ENCODE results near the gene ZBTB4. TPM values are rescaled to one million over a fixed set of nuclear protein-coding genes. Genes with fewer than 3 reads are reported as not detected.
A peak's percentile ranks its signal among the peaks of the same experiment; 100 is the strongest.

ZBTB4 gene
- total RNA-seq, 1 donor from 2014 or later = 31.2 TPM

DNA sequence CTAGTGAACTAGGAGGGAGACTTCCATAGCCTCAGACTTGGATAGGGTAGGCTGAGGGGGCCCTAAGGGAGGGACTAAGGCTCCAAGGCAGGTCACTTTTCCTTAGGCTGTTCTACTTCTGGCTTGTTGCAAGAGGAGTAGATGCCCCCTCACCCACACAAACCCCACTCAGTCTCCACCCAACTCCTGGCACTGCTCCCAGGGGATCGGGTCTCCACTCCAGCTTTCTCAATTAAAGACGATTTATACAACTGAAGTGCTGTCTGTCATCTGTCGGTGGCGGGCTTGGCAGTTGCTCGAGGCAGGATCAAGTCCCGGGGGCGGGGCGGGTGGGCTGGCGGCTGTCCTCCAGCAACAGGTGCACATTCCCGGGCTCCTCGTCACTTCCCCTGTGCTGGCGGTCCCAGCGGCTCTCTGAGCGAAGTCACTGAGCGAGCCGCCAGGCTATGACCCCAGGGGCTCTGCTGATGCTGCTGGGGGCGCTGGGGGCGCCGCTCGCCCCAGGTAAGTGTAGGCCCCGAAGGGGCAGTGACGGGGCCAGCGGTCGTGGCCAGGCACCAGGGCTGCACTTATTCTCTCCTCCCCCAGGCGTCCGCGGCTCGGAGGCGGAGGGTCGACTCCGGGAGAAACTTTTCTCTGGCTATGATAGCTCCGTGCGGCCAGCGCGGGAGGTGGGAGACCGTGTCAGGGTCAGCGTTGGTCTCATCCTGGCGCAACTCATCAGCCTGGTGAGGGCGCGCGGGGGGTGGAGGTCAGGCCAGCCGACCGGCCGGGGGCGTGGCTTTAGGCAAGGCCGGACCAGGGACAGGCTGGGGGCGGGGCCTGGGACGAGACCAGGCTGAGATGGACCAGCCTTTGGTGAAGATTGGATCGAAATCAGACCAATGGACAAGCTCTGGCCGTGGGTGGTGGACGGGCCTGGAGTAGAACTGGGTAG lies 34.5 kb downstream of the ZBTB4 start, which contains the start of gene CHRNB1:
Gene CHRNB1, plus strand, starts transcription at position 380 of the 937 bp plus-strand sequence. Its CDS starts 67 bp downstream, at position 447.
- DNase-seq (ENCODE audit: low read depth) = no peak
- H3K4me3 ChIP-seq (ENCODE audit: insufficient read depth, low read depth, low read length) = peak within 1 kb of the TSS; percentile 54
- H3K36me3 ChIP-seq (ENCODE audit: insufficient read depth, low read length) = no peaks in the 10 kb centered on the region
- Mint-ChIP-seq H3K4me1 (ENCODE audit: low read depth, unreplicated experiment) (peaks cover 9% of the 10 kb centered on the region), H3K27me3 (ENCODE audit: low read depth, unreplicated experiment) (peaks cover 8% of the 10 kb centered on the region), H3K27ac (ENCODE audit: unreplicated experiment) (peak within 1 kb of the TSS; percentile 50), H3K9me3 (ENCODE audit: unreplicated experiment) (peaks cover 7% of the 10 kb centered on the region), H3K4me3 (ENCODE audit: unreplicated experiment) (peak within 1 kb of the TSS; percentile 73), H3K36me3 (ENCODE audit: low read depth, unreplicated experiment) (peaks cover 25% of the 10 kb centered on the region)
- H2AFZ ChIP-seq (ENCODE audit: low read depth, low read length) = peak within 1 kb of the TSS; percentile 63
- no peaks in the 10 kb centered on the region for H3K9me3 ChIP-seq (ENCODE audit: insufficient read depth, low read depth, low read length)
- H3K27ac ChIP-seq (ENCODE audit: low read depth, low read length) = no peak within 1 kb of the TSS
- peaks cover 18% of the 10 kb centered on the region for H3K4me1 ChIP-seq (ENCODE audit: insufficient read depth, low read length)
- peaks cover 30% of the 10 kb centered on the region for H3K27me3 ChIP-seq (ENCODE audit: insufficient read depth, low read length)
- no peaks in the 10 kb centered on the region for H3K79me2 ChIP-seq (ENCODE audit: insufficient read depth, low read length)
- no peak for FAIRE-seq
- H4K20me1 ChIP-seq (ENCODE audit: insufficient read depth, low read length) = no peaks in the 10 kb centered on the region
- TF ChIP-seq EZH2 (IDR thresholded peaks at IDR 0.05; ENCODE audit: insufficient read depth, low read length) = no peak
- TF ChIP-seq, protein P1, sequence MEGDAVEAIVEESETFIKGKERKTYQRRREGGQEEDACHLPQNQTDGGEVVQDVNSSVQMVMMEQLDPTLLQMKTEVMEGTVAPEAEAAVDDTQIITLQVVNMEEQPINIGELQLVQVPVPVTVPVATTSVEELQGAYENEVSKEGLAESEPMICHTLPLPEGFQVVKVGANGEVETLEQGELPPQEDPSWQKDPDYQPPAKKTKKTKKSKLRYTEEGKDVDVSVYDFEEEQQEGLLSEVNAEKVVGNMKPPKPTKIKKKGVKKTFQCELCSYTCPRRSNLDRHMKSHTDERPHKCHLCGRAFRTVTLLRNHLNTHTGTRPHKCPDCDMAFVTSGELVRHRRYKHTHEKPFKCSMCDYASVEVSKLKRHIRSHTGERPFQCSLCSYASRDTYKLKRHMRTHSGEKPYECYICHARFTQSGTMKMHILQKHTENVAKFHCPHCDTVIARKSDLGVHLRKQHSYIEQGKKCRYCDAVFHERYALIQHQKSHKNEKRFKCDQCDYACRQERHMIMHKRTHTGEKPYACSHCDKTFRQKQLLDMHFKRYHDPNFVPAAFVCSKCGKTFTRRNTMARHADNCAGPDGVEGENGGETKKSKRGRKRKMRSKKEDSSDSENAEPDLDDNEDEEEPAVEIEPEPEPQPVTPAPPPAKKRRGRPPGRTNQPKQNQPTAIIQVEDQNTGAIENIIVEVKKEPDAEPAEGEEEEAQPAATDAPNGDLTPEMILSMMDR (IDR thresholded peaks at IDR 0.05; ENCODE audit: insufficient read depth, low read depth, low read length) = no peak
- peak within 1 kb of the TSS; percentile 83 for H3K4me2 ChIP-seq (ENCODE audit: low read length)
- no peak within 1 kb of the TSS for H3K9ac ChIP-seq (ENCODE audit: low read length)

DNA sequence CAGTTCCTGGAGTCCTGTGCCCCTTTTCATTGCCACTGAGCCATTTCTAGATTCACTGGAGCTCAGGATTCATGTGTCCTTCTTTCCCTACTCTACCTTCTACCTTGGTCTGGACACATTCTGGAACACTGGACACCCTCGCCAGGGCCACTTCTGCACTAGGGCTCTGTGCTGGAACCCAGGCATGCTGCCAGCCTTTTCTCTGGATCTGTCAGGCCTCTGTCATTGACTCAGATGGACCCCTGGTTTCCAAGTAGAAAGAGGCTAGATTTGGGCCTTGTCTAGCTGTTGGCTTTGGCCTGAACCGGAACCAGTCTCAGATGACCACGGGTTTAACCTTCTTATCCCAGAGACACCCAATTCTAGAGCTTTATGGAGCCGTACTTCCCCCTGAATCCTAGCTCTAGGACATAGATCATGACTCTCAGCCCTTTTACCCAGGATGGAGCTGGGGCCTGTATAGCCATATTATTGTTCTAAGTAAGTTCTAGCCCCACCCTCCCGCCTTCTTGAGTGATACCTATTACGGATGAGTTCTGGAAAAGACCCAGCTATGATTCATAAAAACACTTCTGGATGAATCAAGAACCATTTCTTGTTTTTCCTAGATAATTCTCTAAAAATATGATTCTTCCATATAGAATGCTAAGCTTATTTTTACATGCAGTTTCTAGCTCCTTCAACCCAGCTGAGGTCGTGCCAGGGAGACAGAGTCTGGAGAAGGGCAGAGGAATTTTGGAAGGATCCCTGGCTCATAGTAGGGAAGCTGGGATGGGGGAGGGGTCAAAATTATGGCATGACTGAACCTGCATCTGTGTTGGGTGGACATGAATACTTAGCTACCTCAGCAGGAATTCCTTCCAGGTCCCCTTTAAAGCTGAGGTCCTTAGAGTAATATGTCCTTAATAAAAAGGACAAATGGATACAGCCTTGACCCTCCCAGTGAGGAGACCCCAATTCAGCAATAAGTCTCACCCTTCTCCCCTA lies 35.6 kb downstream of the ZBTB4 start:
- peaks cover 39% of the 10 kb centered on the region for H3K27me3 ChIP-seq (ENCODE audit: insufficient read depth, low read length)
- Mint-ChIP-seq H3K27me3 (ENCODE audit: low read depth, unreplicated experiment) (peaks cover 8% of the 10 kb centered on the region), H3K27ac (ENCODE audit: unreplicated experiment) (no peak overlapping the region), H3K4me3 (ENCODE audit: unreplicated experiment) (peak overlapping the region; percentile 54), H3K4me1 (ENCODE audit: low read depth, unreplicated experiment) (peaks cover 13% of the 10 kb centered on the region), H3K36me3 (ENCODE audit: low read depth, unreplicated experiment) (peaks cover 26% of the 10 kb centered on the region), H3K9me3 (ENCODE audit: unreplicated experiment) (peaks cover 7% of the 10 kb centered on the region)
- H3K36me3 ChIP-seq (ENCODE audit: insufficient read depth, low read length) = no peaks in the 10 kb centered on the region
- H4K20me1 ChIP-seq (ENCODE audit: insufficient read depth, low read length) = peaks cover 3% of the 10 kb centered on the region
- no peaks in the 10 kb centered on the region for H3K9me3 ChIP-seq (ENCODE audit: insufficient read depth, low read depth, low read length)
- H3K4me3 ChIP-seq (ENCODE audit: insufficient read depth, low read depth, low read length) = no peak overlapping the region
- no peak overlapping the region for H3K9ac ChIP-seq (ENCODE audit: low read length)
- TF ChIP-seq EZH2 (IDR thresholded peaks at IDR 0.05; ENCODE audit: insufficient read depth, low read length) = no peak
- TF ChIP-seq, protein P1 (IDR thresholded peaks at IDR 0.05; ENCODE audit: insufficient read depth, low read depth, low read length) = no peak
- DNase-seq (ENCODE audit: low read depth) (peak; percentile 57), FAIRE-seq (peak; percentile 5)
- H3K4me1 ChIP-seq (ENCODE audit: insufficient read depth, low read length) = peaks cover 18% of the 10 kb centered on the region
- H3K79me2 ChIP-seq (ENCODE audit: insufficient read depth, low read length) = no peaks in the 10 kb centered on the region
- no peak overlapping the region for H3K27ac ChIP-seq (ENCODE audit: low read depth, low read length)
- peak overlapping the region; percentile 6 for H3K4me2 ChIP-seq (ENCODE audit: low read length)
- H2AFZ ChIP-seq (ENCODE audit: low read depth, low read length) = no peak overlapping the region
